HG03558 (cell line): Measurements from ENCODE around the gene MAPKBP1.
"Not testable (repeated sequence)": the region's sequence is repeated elsewhere in the genome, so short reads cannot be mapped to it uniquely, and the experiment has no call there.

ENCODE experiments used
- ATAC-seq: cut with Tn5 transposase; IDR thresholded peaks from one replicate; pipeline ENCODE4 v1.9.1; 2021; ENCODE audit warnings: moderate number of reproducible peaks; ENCODE audit not compliant: unreplicated experiment; ENCODE audit errors: extremely low read depth

MAPKBP1 gene

DNA sequence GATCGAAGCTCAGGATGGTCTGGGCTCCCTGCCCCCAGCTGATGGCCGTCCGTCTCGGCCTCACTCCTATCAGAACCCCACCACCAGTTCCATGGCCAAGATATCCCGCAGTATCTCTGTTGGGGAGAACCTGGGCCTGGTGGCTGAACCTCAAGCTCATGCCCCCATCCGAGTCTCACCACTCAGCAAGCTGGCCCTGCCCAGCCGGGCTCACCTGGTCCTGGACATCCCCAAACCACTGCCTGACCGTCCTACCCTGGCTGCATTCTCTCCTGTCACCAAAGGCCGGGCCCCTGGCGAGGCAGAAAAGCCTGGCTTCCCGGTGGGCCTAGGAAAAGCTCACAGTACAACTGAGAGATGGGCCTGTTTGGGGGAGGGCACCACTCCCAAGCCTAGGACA lies 49.2 kb downstream of the MAPKBP1 start:
- no peak for ATAC-seq

DNA sequence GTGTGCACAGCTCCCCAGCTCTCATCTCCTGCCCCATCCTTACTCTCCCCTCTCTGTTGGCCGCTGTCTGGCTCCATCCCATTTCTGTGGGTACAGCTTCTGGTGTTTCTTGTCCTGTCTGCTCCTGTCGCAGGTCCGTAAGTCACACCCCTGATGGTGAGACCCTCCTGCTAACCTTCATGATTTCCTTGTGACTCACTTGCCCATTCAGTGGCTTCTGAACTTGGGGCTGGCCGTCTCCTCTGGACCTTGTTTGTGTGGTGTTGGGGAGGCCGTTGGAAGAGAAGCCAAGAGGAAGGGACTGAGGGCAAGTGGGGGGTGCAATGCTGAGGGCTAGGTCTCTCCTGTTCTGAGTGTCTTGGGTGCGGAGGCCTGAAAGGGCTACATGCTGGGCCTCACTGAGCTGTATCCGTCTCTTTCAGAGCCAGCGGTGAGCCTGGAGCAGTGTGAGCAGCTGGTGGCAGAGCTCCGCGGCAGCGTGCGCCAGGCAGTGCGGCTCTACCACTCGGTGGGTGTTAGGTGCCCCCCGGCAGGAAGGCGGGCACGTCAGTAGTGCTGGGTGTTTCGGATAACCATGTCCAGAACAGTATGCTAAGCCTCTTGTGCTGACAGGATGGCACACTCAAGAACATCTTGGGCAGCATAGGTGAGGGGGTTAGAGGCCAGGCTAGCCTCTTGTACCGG lies 49.9 kb downstream of the MAPKBP1 start:
- no peak for ATAC-seq

DNA sequence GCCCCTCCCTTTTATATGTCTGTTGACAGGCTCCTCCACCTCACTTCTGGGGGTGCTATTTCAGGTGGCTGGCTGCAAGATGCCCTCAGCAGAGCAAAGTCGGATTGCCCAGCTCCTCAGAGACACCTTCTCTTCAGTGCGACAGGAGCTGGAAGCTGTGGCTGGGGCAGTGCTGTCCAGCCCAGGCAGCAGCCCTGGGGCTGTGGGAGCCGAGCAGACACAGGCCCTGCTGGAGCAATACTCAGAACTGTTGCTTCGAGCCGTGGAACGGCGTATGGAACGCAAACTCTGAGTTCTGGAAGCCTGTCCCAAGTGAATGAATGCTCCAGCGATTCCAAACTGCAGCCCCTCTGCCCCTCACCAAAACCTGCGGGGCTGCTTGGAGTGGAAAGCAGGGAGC lies 50.9 kb downstream of the MAPKBP1 start:
- ATAC-seq = no peak

DNA sequence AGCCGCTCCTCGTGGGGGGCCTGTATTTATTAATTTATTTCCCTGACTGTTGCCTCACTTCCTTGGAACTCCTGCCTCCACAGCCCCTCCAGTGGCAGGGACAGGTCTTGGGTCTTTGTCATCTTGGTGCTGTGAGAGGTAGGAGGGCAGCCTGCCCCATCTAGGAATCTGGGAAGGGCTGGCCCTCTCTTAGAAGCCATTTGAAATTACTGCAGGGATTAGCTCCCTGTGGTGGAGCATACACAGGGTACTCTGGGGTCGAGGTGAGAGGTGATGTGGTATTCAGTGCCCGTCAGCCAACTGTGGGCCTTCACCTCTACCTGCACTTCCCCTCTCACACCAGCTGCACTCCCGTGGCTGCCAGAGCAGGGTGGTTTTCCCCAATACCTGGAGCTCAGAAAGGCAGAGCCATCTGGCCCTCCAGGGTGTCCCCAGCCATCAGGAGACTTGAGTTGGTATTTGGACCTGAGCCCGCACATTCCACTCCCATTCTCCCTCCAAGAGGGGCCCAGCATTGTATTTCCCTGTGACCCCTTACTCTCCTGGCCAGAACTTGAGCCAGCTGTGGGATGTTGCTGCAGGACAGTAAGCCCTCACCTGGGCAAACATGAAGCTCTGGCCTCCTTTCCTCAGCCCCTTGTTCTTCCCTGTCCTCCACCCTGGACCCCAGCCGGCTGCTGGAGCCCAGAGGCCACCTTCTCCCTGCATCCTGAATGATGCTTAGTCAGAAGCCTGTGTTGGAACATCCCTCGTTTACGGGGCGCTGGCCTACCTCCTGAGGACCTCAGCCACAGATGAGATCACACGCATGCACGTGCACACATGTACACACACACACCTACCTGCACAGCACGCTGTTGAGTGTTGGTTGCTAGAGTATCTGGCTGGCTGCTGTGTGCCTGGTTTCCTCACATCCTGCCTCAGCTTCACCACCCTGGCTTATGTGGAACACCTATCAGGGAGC lies 51.6 kb downstream of the MAPKBP1 start:
- ATAC-seq = no peak

DNA sequence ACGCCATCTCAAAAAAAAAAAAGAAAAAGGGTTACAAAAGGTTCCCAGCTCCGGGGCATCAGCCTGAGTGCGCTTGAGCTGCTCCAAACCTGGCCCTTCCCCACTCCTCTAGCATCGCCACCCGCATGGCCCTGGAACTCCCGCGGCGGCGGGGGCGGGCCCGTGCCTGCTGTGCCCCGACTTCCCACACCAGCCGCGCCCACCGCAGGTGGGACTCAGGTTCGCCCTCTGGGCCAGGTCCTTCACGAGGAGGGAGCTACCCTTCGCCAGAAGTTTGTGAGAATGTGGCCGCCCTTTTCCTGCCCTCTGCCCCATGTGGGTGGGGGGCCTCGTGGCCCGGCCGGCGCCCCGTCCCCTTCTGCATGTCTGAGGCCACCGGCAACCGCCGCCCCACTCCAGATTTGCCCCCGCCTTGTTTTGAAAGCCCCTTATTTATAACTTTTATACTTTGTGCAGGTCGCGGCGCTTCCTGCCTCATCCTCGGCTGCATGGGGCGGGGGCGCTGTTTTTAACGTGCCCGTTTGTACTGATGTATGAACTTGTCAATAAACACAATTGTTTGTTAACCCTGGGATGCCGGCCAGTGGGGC lies 53.1 kb downstream of the MAPKBP1 start:
- ATAC-seq = no peak

DNA sequence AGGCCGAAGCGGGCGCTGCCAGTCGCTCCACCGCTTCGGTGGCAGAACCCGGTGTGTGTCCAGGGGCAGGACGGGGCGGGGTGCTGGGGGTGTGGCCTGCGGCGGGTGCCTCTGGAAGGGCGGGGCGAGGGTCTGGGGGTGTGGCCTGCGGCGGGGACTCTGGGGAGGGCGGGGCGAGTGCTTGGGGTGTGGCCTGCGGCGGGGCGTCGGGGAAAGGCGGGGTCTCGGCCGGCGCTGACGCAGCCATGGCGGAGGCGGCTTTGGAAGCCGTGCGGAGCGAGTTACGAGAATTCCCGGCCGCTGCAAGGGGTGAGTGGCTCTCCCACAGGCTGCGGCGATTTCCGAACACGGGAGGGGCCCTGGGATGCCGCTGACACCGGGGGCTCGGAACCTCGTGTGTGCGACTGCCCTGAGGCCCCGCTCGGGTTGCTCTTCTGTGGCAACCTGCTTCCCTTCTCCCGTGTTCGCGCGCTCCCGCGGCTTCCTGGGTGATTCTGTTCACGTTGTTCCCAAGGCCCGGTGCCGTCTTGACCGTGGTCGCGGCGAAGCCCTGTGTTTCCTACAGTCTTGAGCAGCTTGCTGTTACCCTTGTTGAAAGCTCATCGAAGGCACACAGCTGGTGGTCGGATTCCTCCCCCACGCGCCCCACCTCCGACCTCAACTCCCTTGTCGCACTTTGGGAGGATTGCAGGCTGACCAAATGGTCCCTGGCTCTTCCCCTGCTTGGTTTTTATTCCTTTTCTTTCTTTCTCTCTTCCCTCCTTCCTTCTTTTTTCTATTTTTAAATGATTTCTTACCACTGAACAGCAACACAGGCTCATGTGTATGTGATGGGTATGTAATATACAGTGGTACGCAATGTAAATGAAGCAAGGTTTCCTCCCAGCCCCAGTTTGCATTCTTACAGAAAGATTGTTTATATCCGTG lies 53.9 kb downstream of the MAPKBP1 start, which contains the start of gene JMJD7:
Gene JMJD7, plus strand, starts transcription at position 213 of the 927 bp plus-strand sequence. Its CDS starts 33 bp downstream, at position 246.
- ATAC-seq = no peak

DNA sequence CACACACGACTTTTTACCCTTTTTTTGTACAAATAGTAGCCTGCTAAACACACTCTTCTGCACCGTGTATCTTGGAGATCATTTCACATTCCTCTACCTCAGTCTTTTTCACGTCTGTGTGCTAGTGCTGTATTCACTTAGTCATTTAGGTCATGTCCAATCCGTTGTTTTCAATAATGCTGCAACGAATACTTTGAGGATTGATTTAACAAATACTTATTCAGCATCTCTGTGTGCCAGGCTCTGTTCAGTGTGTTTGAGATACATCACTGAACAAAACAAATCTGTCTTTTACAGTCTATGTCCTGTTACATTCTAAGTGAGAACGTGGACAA lies 54.5 kb downstream of the MAPKBP1 start:
- no peak for ATAC-seq

DNA sequence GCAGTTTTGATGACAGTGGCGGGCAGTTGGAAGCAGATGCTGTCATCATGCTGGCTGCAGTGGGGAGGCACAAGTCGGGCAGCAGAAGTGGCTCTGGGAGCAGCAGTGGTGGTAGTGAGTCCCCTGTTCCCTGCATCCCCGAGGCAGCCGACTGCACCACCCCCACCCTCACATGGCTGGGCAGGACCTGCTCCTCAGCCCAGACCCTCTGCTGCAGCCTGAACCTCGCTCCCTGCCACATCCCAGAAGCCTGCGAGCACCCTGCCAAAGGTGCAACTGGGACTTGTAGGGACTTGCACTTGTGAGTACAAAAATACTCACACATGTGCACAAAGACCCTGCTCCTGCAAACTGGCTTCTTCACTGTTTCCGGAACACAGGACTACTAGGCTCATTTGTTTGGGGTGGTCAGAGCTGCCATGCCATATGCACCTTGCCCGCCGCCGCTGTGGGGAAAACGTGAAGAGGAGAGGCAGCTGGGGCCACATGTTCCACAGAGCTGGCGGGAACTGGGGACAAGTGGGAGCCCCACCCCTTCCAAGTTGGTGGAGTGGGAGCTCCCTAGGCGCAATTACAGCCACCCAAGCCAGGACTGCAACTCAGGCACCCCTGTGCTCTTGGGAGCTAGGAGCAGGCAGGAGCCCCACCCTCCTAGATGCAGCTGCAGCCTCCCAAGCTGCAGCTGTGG lies 55.8 kb downstream of the MAPKBP1 start:
- ATAC-seq = no peak

DNA sequence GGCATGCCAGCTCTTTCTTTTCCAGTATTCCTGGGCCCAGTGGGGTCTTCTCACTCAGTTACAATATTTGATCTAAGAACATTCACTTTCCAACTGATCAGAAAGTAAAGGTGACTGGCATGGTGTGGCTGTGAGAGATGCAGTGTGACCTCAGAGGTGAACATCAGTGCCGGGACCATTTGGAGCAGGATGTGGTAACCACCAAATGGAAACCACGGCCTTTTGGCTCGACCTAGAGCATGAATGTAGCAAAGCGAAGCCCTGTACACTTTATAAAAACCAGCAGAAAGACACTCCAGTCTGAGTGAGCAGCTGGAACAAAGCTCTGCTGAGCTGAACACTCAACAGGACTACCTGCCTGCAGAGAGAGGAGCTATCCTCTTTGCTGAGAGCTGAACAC lies 57.0 kb downstream of the MAPKBP1 start:
- ATAC-seq = not testable (repeated sequence)

DNA sequence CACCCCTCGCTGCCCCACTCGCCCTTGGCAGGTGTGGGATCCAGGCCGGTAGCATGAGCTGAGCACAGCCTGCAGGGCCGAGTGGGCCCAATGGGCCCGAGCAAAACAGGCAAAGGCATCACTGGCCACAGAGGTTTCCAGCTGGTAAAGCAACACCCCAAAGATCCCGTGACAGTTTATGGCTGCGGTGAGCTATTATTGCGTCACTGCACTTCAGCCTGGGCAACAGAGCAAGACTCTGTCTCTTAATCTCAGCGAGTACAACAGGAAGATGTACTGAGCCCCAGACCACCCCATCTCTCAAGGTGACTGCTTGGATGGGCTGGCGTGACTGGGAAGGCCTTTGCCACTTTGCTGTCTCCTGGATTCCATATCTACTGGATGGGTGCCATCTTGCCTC lies 57.9 kb downstream of the MAPKBP1 start:
- no peak for ATAC-seq

DNA sequence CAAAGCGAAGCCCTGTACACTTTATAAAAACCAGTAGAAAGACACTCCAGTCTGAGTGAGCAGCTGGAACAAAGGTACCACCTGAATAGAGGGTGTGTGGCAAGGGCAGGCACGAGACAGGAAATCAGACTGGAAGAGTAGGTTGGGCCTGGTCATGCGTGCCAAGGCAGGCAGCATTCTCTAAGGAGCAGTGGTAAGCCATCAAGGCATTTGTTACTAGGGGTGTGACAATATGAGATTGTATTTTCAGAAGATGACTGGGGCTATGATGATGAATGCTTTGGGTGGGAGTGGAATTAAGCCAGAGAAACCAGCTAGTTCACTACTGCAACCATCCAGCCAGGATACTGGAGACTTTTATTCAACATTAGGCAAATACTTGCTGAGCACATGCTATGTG lies 58.6 kb downstream of the MAPKBP1 start:
- no peak for ATAC-seq

DNA sequence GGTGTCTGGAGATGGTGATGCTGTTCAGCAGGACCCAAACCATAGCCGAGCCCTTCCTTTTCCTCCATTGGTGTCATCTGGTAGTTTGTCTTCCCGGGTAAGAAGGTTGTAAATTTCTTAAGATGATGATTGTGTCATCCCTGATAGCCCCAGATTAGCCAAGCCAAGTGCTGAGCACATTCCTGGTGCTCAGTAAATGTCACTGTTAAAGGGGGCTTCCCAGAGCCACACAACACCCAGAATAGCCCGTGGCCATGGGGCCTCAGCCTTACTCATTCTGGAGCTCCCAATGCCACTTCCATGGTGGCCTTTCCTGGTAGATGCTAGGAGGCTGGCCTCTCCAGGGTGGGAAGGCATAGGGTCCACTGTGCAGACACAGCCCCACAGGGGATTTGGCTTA lies 59.8 kb downstream of the MAPKBP1 start:
- no peak for ATAC-seq

DNA sequence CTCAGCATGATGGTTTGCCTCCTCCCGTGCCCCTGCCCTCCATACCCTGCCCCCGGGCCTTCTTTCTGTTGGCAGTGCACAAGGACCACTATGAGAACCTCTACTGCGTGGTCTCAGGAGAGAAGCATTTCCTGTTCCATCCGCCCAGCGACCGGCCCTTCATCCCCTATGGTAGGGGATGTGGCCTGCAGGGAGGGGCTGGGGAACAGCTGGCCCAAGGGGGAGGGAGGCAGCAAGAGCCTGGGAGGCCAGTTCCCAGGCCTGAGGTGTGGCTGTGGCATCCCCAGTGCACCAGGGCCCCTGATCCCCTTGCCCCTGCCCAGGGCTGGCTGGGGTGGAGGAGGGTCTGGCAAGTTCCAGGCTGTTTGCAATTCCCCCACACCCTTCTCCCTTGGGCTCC lies 61.8 kb downstream of the MAPKBP1 start:
- ATAC-seq = no peak

DNA sequence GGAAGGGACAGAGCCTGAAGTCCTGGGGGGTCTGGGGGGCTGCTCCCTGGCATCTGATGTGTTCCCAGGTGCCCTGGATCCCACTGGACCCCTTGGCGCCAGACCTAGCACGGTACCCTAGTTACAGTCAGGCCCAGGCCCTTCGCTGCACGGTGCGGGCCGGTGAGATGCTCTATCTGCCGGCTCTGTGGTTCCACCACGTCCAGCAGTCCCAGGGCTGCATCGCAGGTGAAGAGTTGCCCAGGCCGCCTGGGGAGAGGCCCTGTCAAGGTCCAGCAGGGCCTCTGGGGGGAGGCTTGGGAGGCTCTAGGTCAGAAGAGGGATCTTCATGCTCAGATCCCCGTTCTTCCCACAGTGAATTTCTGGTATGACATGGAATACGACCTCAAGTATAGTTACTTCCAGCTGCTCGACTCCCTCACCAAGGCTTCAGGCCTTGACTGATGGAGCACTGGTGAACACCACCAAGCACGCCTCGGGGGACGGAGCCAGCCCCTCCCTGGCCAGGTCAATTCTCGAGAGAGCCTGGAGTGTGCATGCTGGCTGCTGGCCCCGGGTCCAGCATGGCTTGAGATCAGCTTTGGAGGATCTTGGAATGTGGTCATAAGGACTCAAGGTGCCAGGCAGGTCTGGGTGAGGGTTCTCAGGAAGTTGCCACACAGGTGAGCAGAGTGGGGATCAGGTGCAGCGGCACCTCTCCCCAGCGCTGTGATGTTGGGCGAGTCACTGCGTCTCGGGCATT lies 62.6 kb downstream of the MAPKBP1 start:
- no peak for ATAC-seq

DNA sequence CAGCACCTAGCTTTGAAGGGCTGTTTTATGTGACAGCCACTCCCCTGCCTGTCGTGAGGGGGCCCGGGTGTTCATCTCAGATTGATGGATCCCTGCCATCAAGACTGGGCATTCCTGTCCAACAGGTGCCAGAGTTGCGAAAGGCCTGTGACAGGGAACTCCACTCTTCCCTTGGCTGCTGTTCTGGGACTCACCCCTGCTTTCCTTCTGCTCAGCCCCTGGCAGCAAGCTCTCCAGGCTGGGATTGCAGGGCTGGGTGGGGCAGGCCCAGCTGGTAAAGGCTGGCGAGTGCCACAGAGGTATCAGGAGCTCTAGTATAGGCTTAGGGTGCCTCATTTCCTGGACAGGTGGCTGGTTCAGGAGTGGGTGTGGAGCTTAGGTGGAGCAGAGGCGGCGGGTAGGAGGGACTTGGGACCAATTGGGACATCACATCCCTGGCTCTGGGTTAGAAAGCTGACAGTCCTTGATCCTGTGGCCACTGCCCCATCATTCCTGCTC lies 64.2 kb downstream of the MAPKBP1 start, which contains the start of gene PLA2G4B:
Gene PLA2G4B, plus strand, starts transcription at position 448 of the 498 bp plus-strand sequence. CDS start 67 bp downstream, outside the sequence.
- ATAC-seq = no peak

DNA sequence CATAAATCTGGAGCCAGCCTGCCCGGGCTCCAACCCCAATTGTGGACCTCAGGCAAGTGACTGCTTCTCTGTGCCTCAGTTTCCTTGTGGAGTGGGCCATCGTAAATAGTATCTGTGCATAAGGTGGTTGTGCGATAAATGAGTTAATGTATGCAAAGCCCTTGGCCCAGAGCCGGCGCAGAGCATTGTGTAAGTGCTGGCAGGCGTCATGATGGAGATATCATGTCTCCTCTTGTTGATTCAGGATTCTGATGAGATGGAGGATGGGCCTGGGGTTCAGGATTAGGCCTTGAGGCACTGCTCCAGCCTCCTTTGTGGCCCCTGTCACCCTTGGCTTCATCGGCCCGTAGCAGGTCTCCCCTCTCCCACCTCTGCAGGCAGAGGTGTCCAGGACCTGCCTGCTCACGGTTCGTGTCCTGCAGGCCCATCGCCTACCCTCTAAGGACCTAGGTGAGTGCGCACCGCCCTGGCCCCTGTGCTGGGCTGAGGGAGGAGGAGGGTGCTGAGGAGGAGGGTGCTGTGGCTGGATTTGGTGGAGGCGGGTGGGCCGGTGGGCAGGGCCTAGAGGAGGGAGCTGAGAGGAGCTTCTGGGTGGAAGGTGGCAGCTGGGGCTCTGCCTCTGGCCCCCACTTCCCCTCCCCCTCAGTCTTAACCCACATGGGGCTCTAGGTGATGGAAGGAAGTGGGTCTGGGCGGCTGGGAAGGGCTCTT lies 65.7 kb downstream of the MAPKBP1 start:
- no peak for ATAC-seq

DNA sequence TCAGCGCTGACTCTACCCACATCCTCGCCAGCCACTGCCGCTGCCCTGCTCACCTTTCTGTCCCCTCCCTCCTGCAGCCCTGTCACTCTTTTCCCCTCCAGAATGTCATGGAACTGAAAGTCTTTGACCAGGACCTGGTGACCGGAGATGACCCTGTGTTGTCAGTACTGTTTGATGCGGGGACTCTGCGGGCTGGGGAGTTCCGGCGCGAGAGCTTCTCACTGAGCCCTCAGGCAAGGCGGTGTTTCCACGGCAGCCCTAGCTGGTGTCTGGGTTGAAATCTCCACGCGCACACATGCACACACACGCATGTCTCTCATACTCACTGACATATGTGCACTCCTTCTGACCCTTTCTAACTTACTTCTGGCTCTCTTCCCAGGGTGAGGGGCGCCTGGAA lies 66.4 kb downstream of the MAPKBP1 start:
- no peak for ATAC-seq

DNA sequence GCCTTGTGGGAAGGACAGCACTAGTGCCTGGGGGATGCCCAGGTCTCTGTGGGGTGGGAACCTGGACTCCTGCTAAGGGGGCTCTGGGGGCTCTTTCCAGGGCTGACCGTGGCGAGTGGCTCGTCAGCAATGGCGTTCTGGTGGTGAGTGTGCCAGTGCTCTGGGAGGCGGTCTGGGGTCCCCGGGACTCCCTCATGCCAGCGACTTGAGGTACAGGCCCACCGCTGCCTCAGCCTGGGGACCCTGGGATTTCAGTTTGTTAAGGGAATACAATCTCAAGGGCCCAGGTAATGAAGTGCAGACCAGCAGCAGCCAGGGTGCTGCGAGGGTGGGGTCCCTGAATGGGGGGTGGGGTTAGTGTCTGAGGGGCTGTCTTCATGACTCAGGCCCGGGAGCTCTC lies 66.8 kb downstream of the MAPKBP1 start:
- ATAC-seq = no peak
